Forelimb muscle (tissue), 1 donor: Measurements from ENCODE around the gene COL5A1. TPM values are rescaled to one million over a fixed set of nuclear protein-coding genes. Genes with fewer than 3 reads are reported as not detected.

ENCODE experiments used
- DNase-seq: peaks from one replicate; pipeline ENCODE4 v3.0.0-alpha.2; 2013; ENCODE audit warnings: low read depth
- polyA plus RNA-seq: library from polyadenylated mRNA; unstranded; fragments of 120-200 nt; gene quantifications from one replicate; pipeline ENCODE4 v1.2.1, GENCODE V29; 2013; ENCODE audit not compliant: insufficient read length

The COL5A1 gene
- 425 TPM for polyA plus RNA-seq

- DNase-seq: peak; percentile 88
These were observed at the start of gene COL5A1 for GRCh38 chr9:134641173-134641989. COL5A1 (plus strand) TSS chr9:134641803; CDS start chr9:134642188, 385 bp downstream.

GRCh38 chr9:134592018-134592818, 49.4 kb upstream of the COL5A1 start:
- DNase-seq: no peak

- DNase-seq: no peak
These were observed 48.8 kb upstream of the COL5A1 start for GRCh38 chr9:134592819-134593200.

- no peak for DNase-seq
These were observed 48.1 kb upstream of the COL5A1 start for GRCh38 chr9:134593286-134594077.

- no peak for DNase-seq
These were observed 47.3 kb upstream of the COL5A1 start for GRCh38 chr9:134594078-134594941.

GRCh38 chr9:134595014-134595413, 46.6 kb upstream of the COL5A1 start:
- no peak for DNase-seq

- DNase-seq: no peak
These were observed 44.3 kb upstream of the COL5A1 start for GRCh38 chr9:134597041-134597913.

GRCh38 chr9:134597957-134598883, 43.4 kb upstream of the COL5A1 start:
- no peak for DNase-seq

GRCh38 chr9:134598884-134599245, 42.7 kb upstream of the COL5A1 start:
- DNase-seq: no peak

GRCh38 chr9:134600371-134600770, 41.2 kb upstream of the COL5A1 start:
- no peak for DNase-seq

- no peak for DNase-seq
These were observed 40.6 kb upstream of the COL5A1 start for GRCh38 chr9:134600836-134601638.

- no peak for DNase-seq
These were observed 39.8 kb upstream of the COL5A1 start for GRCh38 chr9:134601764-134602163.

GRCh38 chr9:134602547-134603362, 38.8 kb upstream of the COL5A1 start:
- DNase-seq: no peak

- no peak for DNase-seq
These were observed 36.8 kb upstream of the COL5A1 start for GRCh38 chr9:134604834-134605233.

GRCh38 chr9:134605351-134605965, 36.1 kb upstream of the COL5A1 start:
- no peak for DNase-seq

- DNase-seq: no peak
These were observed 35.6 kb upstream of the COL5A1 start for GRCh38 chr9:134605966-134606357.
